IMR-90 (cell line): ENCODE data around the gene DPF3. TPM values are rescaled to one million over a fixed set of nuclear protein-coding genes. Genes with fewer than 3 reads are reported as not detected.

Experiments
- ATAC-seq: fragments of 200-7000 bp; cut with Tn5 transposase; 2 replicates; pipeline ENCODE4 v1.9.1; 2020; ENCODE audit warnings: low read depth, mild to moderate bottlenecking, moderate library complexity
- BruUV-seq: library from RNA; stranded (reverse); fragments of 400-500 nt; replicated peaks from 2 replicates; lab custom pipeline; 2021; lab: Mats Ljungman, UMichigan
- CTCF ChIA-PET: fragments of 300-600 bp; formaldehyde crosslinking; extraction: SDS; loops from one replicate; lab custom pipeline; 2021; ENCODE audit warnings: antibody characterized with exemption; lab: Yijun Ruan, JAX
- POLR2A ChIA-PET: fragments of 300-600 bp; sonication (Branson Sonifier 250); formaldehyde crosslinking; loops from one replicate; lab custom pipeline; 2022; ENCODE audit warnings: antibody characterized with exemption; ENCODE audit not compliant: unreplicated experiment; lab: Charles Lee
- DNase-seq: peaks from one replicate; pipeline ENCODE4 v3.0.0; 2013
- H2AFZ ChIP-seq: replicated peaks from 2 replicates; pipeline ENCODE3; 2013; ENCODE audit warnings: low read length, mild to moderate bottlenecking; ENCODE audit not compliant: poor library complexity
- H2AK5ac ChIP-seq: 2 replicates; pipeline ENCODE4 v1.6.1; 2013; ENCODE audit warnings: low read depth, low read length, inconsistent platforms
- H2AK9ac ChIP-seq: replicated peaks from 2 replicates; pipeline ENCODE3; 2013; ENCODE audit warnings: mild to moderate bottlenecking, low read depth, low read length, moderate library complexity; ENCODE audit not compliant: poor library complexity
- H2BK120ac ChIP-seq: 2 replicates; pipeline ENCODE4 v1.6.1; 2013; ENCODE audit warnings: low read depth, low read length, inconsistent platforms
- H2BK15ac ChIP-seq: 3 replicates; pipeline ENCODE4 v1.6.1; 2013; ENCODE audit warnings: low read depth, low read length, inconsistent platforms
- H2BK20ac ChIP-seq: 2 replicates; pipeline ENCODE4 v1.6.1; 2013; ENCODE audit warnings: low read depth, mild to moderate bottlenecking, inconsistent platforms, low read length, moderate library complexity
- H2BK5ac ChIP-seq: 2 replicates; pipeline ENCODE4 v1.6.1; 2013; ENCODE audit warnings: mild to moderate bottlenecking, low read depth, low read length, inconsistent platforms; ENCODE audit not compliant: poor library complexity, severe bottlenecking
- H3K14ac ChIP-seq: replicated peaks from 2 replicates; pipeline ENCODE4 v1.6.1; 2013; ENCODE audit warnings: low read depth, low read length, inconsistent platforms
- H3K18ac ChIP-seq: 2 replicates; pipeline ENCODE4 v1.6.1; 2013; ENCODE audit warnings: low read depth, low read length, control low read depth
- H3K23ac ChIP-seq: 2 replicates; pipeline ENCODE4 v1.6.1; 2013; ENCODE audit warnings: low read depth, low read length, inconsistent platforms
- H3K27ac ChIP-seq: 2 replicates; pipeline ENCODE4 v1.5.1; 2013; ENCODE audit warnings: mild to moderate bottlenecking, control low read depth, low read length; ENCODE audit not compliant: insufficient read depth
- H3K27me3 ChIP-seq: 2 replicates; pipeline ENCODE4 v1.6.1; 2013; ENCODE audit warnings: low read length; ENCODE audit not compliant: control insufficient read depth, insufficient read depth
- H3K36me3 ChIP-seq: 2 replicates; pipeline ENCODE4 v1.6.1; 2013; ENCODE audit warnings: low read length, mixed read lengths; ENCODE audit not compliant: control insufficient read depth, insufficient read depth
- H3K4ac ChIP-seq: 2 replicates; pipeline ENCODE4 v1.6.1; 2013; ENCODE audit warnings: low read depth, low read length, inconsistent platforms
- H3K4me1 ChIP-seq: 2 replicates; pipeline ENCODE4 v1.6.1; 2013; ENCODE audit warnings: low read length, mixed read lengths; ENCODE audit not compliant: control insufficient read depth, insufficient read depth
- H3K4me2 ChIP-seq: 2 replicates; pipeline ENCODE4 v1.6.1; 2013; ENCODE audit warnings: low read depth, mild to moderate bottlenecking, control low read depth, low read length, moderate library complexity
- H3K4me3 ChIP-seq: 2 replicates; pipeline ENCODE4 v1.5.1; 2013; ENCODE audit warnings: low read depth, mild to moderate bottlenecking, control low read depth, low read length, moderate library complexity; ENCODE audit not compliant: insufficient read depth
- H3K56ac ChIP-seq: 2 replicates; pipeline ENCODE4 v1.6.1; 2013; ENCODE audit warnings: low read length, inconsistent platforms; ENCODE audit not compliant: insufficient read depth; ENCODE audit errors: extremely low read depth
- H3K79me1 ChIP-seq, 2 experiments: 2 replicates each; pipeline ENCODE4 v1.6.1; 2013; ENCODE audit warnings: low read length in 2 of 2, inconsistent platforms in 1 of 2, low read depth in 1 of 2
- H3K9ac ChIP-seq: 2 replicates; pipeline ENCODE4 v1.6.1; 2013; ENCODE audit warnings: low read depth, low read length, control low read depth
- H3K9me1 ChIP-seq: 2 replicates; pipeline ENCODE4 v1.6.1; 2013; ENCODE audit warnings: low read length, inconsistent platforms; ENCODE audit not compliant: insufficient read depth
- H3K9me3 ChIP-seq: 2 replicates; pipeline ENCODE4 v1.6.1; 2013; ENCODE audit warnings: low read length; ENCODE audit not compliant: control insufficient read depth, insufficient read depth
- H4K20me1 ChIP-seq: 2 replicates; pipeline ENCODE4 v1.6.1; 2013; ENCODE audit warnings: low read length, inconsistent platforms; ENCODE audit not compliant: insufficient read depth
- H4K5ac ChIP-seq: 2 replicates; pipeline ENCODE4 v1.6.1; 2013; ENCODE audit warnings: mild to moderate bottlenecking, low read depth, low read length, control low read depth
- H4K8ac ChIP-seq, 2 experiments: 2 replicates each; pipeline ENCODE4 v1.6.1; 2013; ENCODE audit warnings: low read depth in 2 of 2, low read length in 2 of 2, control low read depth in 1 of 2, inconsistent platforms in 1 of 2
- H4K91ac ChIP-seq: 2 replicates; pipeline ENCODE4 v1.6.1; 2013; ENCODE audit warnings: low read depth, low read length, inconsistent platforms; ENCODE audit not compliant: insufficient read depth
- dilution Hi-C: fragments of 300-500 bp; cut with HindIII; formaldehyde crosslinking; loops from one replicate; pipeline ENCODE4 v1.14.3; 2018; ENCODE audit warnings: low sequenced_read_pairs; ENCODE audit not compliant: unreplicated experiment
- in situ Hi-C: fragments of 300-500 bp; cut with MboI; formaldehyde crosslinking; loops from 3 replicates; pipeline ENCODE4 v1.14.3; 2019; ENCODE audit warnings: low sequenced_read_pairs, inconsistent platforms, mixed read lengths
- intact Hi-C: fragments of 100-400 bp; cut with micrococcal nuclease; formaldehyde crosslinking; loops from 2 replicates; pipeline ENCODE4 v1.10.0; 2022
- polyA plus RNA-seq, 3 experiments: library from polyadenylated mRNA; depleted of rRNA; stranded (reverse); fragments of >200 nt; gene quantifications; 2 replicates each; pipeline ENCODE4 v1.2.3, GENCODE V29; 2012; ENCODE audit warnings: low replicate concordance in 1 of 3
- total RNA-seq: library from RNA; depleted of rRNA; stranded (reverse); fragments of >200 nt; gene quantifications from 2 replicates; pipeline ENCODE4 v1.2.3, GENCODE V29; 2012
- TF ChIP-seq, protein P1 (sequence below): conservative IDR thresholded peaks from 2 replicates; pipeline ENCODE4 v1.5.1; 2012; ENCODE audit warnings: mild to moderate bottlenecking, low read depth, low read length, improper control_type of control experiment

The DPF3 gene
- total and polyA plus RNA-seq, 2 of the 4 experiments (the other 2 are of a cell fraction) = 30.5 to 32.8 TPM

DNA sequence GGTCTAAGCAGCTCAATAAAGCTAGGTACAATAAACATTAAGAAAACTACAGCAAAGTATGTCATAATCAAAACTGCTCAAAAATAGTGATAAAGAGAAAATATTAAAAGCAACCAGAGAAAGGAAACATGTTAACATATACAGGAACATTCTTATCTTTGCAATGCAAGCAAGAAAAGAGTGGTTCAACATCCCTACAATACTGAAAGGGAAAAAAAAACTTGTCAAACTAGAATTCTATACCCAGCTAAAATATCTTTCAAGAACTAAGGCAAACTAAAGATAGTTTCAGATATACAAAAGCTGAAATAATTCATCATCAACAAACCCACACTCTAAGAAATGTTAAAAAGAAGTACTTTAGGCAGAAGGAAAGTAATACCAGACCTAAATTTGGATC is 134.2 kb downstream of the DPF3 start:
- no TSS peak for BruUV-seq
- Histone ChIP-seq H3K4me2 (no peak overlapping the region), H2BK5ac (no peak overlapping the region), H3K27me3 (no peaks in the 10 kb centered on the region), H3K14ac (no peak overlapping the region), H3K9me3 (peaks cover 6% of the 10 kb centered on the region), H4K20me1 (no peaks in the 10 kb centered on the region), H2AK5ac (no peak overlapping the region), H3K4me3 (no peak overlapping the region), H4K8ac (no peak overlapping the region), H2BK20ac (no peak overlapping the region), H3K36me3 (peaks cover 2% of the 10 kb centered on the region), H3K56ac (no peak overlapping the region), H2BK120ac (no peak overlapping the region), H3K9ac (no peak overlapping the region), H3K18ac (no peak overlapping the region), H2AFZ (no peak overlapping the region), H4K91ac (no peak overlapping the region), H3K79me1 (peaks cover 11 to 20% of the 10 kb centered on the region in 2 experiments), H4K5ac (no peak overlapping the region), H3K23ac (no peak overlapping the region), H3K4ac (no peak overlapping the region), H3K9me1 (peaks cover 6% of the 10 kb centered on the region; the same call in 1 of the 2 replicates), H2AK9ac (no peak overlapping the region), H3K4me1 (peaks cover 3% of the 10 kb centered on the region), H3K27ac (no peak overlapping the region), H2BK15ac (no peak overlapping the region)
- no peak for ATAC-seq
- intact Hi-C loops = no loop called here
- ChIA-PET CTCF (no interaction called here), POLR2A (no interaction called here)
- dilution Hi-C loops = no loop called here
- TF ChIP-seq, protein P1, sequence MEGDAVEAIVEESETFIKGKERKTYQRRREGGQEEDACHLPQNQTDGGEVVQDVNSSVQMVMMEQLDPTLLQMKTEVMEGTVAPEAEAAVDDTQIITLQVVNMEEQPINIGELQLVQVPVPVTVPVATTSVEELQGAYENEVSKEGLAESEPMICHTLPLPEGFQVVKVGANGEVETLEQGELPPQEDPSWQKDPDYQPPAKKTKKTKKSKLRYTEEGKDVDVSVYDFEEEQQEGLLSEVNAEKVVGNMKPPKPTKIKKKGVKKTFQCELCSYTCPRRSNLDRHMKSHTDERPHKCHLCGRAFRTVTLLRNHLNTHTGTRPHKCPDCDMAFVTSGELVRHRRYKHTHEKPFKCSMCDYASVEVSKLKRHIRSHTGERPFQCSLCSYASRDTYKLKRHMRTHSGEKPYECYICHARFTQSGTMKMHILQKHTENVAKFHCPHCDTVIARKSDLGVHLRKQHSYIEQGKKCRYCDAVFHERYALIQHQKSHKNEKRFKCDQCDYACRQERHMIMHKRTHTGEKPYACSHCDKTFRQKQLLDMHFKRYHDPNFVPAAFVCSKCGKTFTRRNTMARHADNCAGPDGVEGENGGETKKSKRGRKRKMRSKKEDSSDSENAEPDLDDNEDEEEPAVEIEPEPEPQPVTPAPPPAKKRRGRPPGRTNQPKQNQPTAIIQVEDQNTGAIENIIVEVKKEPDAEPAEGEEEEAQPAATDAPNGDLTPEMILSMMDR = no peak
- in situ Hi-C loops = no loop called here
- no peak for DNase-seq
